ENCODE measurements around the gene RELL1. TPM values are rescaled to one million over a fixed set of nuclear protein-coding genes. Genes with fewer than 3 reads are reported as not detected.
"Not testable (repeated sequence)": the region's sequence is repeated elsewhere in the genome, so short reads cannot be mapped to it uniquely, and the experiment has no call there.

Gene RELL1
- total RNA-seq, 2 experiments from 2014 or later: 20.1 to 23.2 TPM

DNA sequence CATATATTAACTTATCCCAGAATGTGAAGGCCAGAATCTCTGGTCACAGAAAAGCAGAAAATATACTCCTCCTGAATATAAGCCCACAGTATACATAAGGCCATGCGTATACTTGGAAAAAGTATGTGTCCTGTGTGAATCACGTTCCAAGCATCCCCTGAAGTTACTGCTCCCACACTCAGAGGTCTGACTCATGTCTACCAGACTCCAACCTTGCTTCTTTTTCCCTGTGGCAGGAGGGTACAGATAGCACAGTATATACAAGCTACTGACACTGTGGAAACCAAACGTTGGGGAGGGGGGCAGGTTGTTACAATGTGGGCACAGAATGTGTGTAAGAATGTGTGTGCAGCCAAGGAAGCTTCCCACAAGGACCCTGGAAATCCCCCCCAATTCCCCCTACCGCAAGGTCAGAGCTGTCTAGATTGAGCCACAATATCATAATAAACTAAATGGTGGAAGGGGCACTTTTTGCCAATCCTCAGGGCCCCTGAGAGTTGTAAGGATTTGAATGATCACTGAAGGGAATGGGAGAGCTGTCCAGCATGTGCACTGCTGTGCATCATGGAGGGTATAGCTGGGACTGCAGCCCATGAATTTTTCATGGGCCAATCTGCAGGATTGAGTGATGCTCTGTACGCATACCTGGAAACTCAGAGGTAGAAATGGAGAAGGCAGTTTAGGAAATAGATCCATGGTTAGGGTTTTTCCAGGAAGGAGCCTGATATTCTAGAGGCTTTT lies 7.4 kb upstream of the RELL1 start:
- POLR2A ChIA-PET: no interaction called here
- CTCF ChIA-PET: no interaction called here

DNA sequence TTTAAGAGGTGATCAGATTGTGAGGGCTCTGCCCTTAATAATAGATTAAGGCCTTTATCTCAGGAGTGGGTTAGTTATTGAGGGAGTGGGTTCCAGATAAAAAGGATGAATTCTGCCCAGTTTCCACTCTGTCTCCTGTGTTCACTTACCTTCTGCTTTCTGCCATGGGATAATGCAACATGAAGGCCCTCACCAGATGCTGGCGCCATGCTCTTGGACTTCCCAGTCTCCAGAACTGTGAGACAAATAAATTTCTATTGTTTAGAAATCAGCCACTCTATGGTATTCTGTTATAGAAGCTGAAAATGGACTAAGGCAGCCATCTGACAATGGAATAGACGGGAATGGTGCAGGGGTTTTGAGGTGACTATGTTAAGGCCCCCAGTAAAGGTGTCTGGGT lies 6.9 kb upstream of the RELL1 start:
- POLR2A ChIA-PET: no interaction called here
- CTCF ChIA-PET: no interaction called here

GRCh38 chr4:37690976-37691375 lies 4.8 kb upstream of the RELL1 start:
- ChIA-PET POLR2A (no interaction called here), CTCF (no interaction called here)

GRCh38 chr4:37689353-37690095 lies 3.3 kb upstream of the RELL1 start:
- POLR2A ChIA-PET: no interaction called here
- CTCF ChIA-PET: no interaction called here

DNA sequence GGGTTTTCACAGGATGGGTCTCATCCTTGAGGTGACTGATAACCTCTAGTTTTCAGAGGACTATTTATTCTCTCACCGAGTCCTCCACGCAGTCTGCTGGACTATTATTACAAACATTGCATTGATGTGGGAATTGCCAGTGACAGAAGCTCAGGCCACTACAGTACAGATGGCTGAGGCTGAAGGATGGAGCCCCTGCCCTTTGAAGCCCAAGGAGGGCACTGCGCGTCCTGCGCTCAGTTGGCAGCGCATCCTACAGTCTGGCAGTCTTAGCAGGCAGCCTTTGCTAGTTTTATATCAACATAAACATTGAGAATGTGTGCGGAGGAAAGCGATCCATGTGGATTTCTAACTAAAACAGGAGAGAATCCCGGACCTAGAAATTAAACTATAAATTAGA lies 1.5 kb upstream of the RELL1 start:
- CTCF ChIA-PET: interaction anchor here (0.8 kb wide), 1 partner anchor 89 kb away, joined by 3 read pairs; no protein-coding TSS in a partner anchor
- POLR2A ChIA-PET: no interaction called here

DNA sequence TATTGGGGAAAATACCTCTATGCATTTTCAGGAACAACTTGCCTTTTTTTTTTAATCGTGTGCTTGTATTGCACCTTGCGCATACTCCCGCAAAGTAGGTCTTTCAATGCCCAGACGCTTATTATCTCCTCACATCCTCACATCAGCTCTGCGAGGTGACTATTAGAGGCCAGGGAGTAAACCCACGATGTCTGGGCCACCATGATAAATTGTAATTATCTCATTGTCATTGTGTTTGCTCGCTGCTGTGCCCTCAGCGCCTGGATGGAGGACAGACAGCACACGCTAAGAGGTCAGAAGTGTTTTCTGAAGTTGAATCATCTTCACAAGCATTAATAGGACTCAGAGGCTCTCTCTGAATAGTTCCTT lies 1.0 kb upstream of the RELL1 start:
- CTCF ChIA-PET: no interaction called here
- POLR2A ChIA-PET: no interaction called here

GRCh38 chr4:37685823-37686372 lies 278 bp downstream of the RELL1 start:
- CTCF ChIA-PET: no interaction called here
- POLR2A ChIA-PET: no interaction called here

DNA sequence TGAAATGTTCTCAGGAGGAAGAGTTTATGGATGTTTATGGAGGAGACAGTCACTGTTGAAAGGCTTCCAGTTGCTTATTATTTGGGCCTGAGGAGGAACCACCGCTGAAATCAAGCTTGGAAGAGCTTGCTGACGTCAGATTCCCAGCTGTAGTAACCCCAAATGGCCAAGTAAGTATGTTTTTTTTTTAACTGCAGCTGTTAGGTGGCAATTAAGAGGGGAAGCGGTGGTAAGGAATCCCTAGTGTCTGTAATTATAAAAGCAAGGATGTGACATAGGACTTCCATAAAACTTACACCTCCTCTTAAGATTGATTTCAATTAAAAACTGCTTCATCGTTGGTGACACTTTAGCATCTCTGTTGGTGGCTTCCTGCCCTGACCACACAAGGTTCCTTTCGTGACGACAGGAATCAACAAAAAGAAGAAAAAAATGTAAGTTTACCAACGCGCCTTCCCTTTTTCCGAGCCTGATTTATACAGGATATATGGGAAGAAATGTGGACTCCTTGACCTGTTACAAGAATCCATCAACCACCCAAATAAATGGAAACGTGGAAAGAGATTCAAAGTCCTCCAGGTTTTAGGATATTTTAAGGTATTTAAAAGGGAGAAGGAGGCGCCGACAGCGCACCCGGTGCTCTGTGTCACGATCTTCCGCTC lies 884 bp downstream of the RELL1 start:
- POLR2A ChIA-PET: interaction anchor here (0.8 kb wide), 1 partner anchor 344 kb away, joined by 4 read pairs; no protein-coding TSS in a partner anchor

DNA sequence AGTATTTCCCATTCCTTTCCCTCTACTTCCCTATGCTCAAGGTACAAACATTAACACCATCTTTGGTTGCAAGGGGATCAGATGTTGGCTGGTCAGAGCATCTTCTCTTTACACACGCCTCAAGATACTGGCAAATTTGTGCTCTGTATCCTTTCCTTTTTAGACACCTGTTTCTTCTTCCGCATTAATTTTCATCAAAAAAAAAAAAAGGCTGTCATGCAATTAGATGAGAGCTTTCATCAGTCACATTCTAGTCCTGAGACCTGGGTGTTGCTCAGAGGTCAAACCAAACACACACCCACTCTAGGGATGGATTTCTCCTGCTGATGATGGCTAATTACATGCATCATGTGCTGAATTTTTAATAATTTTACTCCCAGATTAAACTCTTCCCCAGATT lies 2.0 kb downstream of the RELL1 start:
- POLR2A ChIA-PET: interaction anchor here (0.5 kb wide), 1 partner anchor 28 kb away, joined by 3 read pairs; no protein-coding TSS in a partner anchor

More for the DNA sequence above, 884 bp downstream of the RELL1 start:
- CTCF ChIA-PET: no interaction called here

DNA sequence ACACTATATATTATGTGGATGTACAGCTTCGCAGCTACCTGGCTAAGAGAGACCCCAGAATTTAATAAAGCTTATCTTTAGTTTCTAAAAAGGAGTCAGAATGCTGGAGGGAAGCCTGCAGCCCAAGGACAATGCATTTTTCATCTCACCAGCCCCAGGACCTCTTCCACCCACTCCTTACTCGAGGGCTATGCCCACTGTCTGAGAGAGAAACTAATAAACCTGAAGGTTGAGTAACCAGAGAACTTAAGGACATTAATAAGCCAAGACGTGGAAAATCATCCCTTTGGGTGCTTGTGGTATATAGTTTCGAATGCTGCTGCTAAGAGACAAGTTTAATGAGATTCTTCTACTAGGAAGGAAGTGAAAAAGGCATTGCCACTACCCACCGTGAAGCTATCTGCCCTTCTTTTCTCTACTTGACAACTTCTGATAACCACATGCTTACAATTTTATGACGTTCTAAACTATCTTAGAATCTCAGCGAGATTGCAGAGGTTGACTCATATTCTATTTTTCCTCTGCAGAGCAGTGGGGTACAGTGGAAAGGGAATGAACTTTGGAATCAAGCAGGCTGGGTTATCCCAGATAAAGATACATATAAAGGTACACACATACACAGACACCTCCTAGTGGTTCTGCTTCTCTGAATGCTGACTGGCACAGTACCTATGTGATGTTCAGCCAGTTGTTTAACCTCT lies 3.3 kb downstream of the RELL1 start:
- POLR2A ChIA-PET: interaction anchor here (0.6 to 1.0 kb wide), 2 partner anchors 21 to 84 kb away, joined by 4 to 7 read pairs; no protein-coding TSS in a partner anchor
- CTCF ChIA-PET: interaction anchor here (1.3 kb wide), 1 partner anchor 80 kb away, joined by 4 read pairs; no protein-coding TSS in a partner anchor

More for the DNA sequence above, 2.0 kb downstream of the RELL1 start:
- CTCF ChIA-PET: no interaction called here

DNA sequence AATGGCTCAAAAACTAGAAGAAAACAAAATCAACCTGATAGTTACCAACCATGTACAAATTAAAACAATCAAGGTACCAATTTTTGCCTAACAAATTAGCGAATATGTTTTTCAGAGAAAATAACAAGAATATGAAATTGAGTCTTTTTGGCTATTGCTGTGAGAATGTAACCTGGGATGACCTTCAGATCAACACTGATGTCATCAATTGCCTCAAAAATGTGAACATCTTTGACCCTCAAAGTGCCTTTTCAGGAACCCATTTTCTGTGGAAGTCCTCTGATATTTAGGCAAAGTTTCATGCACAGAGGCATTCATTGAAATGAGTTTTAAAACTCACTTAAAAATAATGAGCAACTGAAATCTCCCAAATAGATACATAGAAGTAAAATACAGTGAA lies 6.1 kb downstream of the RELL1 start:
- POLR2A ChIA-PET: no interaction called here

DNA sequence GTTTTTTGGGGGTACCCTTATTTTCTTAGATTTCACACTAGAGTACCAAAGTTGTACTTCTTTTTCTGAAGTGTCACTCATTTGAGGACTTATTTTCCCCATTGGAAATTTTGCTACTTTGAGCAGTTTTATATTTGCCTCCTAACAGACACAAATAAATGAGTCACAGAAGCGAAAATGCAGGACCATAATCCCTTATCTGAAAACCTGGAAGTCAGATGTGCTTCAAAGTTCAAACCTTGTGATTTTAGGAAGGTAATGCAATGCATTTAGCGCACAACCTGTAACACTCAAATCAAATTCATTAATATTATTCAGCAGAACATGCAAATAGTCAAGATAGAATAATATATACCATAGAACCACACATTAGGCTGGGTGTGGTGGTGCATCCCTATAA lies 6.9 kb downstream of the RELL1 start:
- ChIA-PET POLR2A (no interaction called here), CTCF (no interaction called here)

More for the DNA sequence above, 6.1 kb downstream of the RELL1 start:
- CTCF ChIA-PET: no interaction called here

- POLR2A ChIA-PET: no interaction called here
- CTCF ChIA-PET: no interaction called here
Observed at GRCh38 chr4:37678624-37679023, 7.6 kb downstream of the RELL1 start.

GRCh38 chr4:37675587-37676290 lies 10.4 kb downstream of the RELL1 start:
- CTCF ChIA-PET: no interaction called here
- POLR2A ChIA-PET: no interaction called here

- ChIA-PET CTCF (no interaction called here), POLR2A (no interaction called here)
Observed at GRCh38 chr4:37674439-37674838, 11.7 kb downstream of the RELL1 start.

DNA sequence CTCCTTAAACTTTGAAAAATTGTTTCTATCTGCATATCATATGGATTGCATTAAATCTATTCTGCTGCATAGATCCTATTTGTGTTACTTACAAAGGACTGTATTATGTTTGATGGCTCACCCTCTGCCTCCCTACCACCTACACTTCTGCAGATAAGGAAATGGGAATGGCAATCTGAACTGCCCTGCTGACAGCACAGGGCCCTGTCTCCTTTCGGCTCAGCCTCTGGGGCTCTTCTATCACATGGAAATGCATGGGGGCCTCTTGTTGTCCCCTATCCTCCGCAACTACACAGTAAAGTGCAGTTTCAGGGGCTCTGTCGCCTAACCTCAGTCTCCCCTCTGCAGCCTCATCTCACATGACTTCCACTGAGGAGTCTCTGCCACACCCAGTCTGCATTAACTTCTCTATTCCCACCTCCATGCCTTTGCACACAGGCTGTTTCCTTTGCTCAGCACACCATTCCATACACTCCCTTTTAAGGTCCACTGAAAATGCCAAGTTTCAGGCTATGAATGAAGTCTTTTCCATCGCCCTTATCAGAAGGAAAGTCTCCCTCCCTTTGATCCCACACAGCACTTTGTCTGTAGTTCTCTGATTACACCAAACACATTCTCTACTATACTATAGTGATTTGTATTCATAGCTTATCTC lies 12.5 kb downstream of the RELL1 start:
- ChIA-PET CTCF (no interaction called here), POLR2A (no interaction called here)

GRCh38 chr4:37671072-37671471 lies 15.1 kb downstream of the RELL1 start:
- CTCF ChIA-PET: no interaction called here
- POLR2A ChIA-PET: no interaction called here

GRCh38 chr4:37670249-37670648 lies 15.9 kb downstream of the RELL1 start:
- POLR2A ChIA-PET: no interaction called here
- CTCF ChIA-PET: no interaction called here

DNA sequence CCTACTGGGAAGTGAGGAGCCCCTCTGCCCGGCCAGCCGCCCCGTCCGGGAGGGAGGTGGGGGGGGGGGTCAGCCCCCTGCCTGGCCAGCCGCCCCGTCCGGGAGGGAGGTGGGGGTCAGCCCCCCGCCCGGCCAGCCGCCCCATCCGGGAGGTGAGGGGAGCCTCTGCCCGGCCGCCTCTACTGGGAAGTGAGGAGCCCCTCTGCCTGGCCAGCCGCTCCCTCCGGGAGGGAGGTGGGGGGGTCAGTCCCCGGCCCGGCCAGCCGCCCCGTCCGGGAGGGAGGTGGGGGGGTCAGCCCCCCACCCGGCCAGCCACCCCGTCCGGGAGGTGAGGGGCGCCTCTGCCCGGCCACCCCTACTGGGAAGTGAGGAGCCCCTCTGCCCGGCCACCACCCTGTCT lies 17.1 kb downstream of the RELL1 start:
- CTCF ChIA-PET, POLR2A ChIA-PET: not testable (repeated sequence)
